Lung (tissue), 12 donors: Measurements from ENCODE around the gene JAM3. TPM values are rescaled to one million over a fixed set of nuclear protein-coding genes. Genes with fewer than 3 reads are reported as not detected.
A peak's percentile ranks its signal among the peaks of the same experiment; 100 is the strongest.

Experiments
- ATAC-seq: fragments of 200-7000 bp; cut with Tn5 transposase; one replicate; pipeline ENCODE4 v1.9.1; 2020; ENCODE audit warnings: moderate number of reproducible peaks; ENCODE audit not compliant: insufficient read depth, low FRiP score
- DNase-seq, 3 donors: peaks; one replicate each; pipeline ENCODE4 v3.0.0-alpha.2; 2013 to 2017
- H3K27ac ChIP-seq, 2 donors: one replicate each; pipeline ENCODE4 v1.5.1; 2013; ENCODE audit warnings: mild to moderate bottlenecking in 2 of 2, moderate library complexity in 2 of 2, control low read depth in 1 of 2, inconsistent platforms in 1 of 2, low read depth in 1 of 2, low read length in 1 of 2
- H3K27me3 ChIP-seq, 3 donors: one replicate each; pipeline ENCODE4 v1.5.1; 2013; ENCODE audit warnings: low read length in 2 of 3; ENCODE audit not compliant: control insufficient read depth in 3 of 3, insufficient read depth in 3 of 3
- H3K36me3 ChIP-seq, 4 donors: one replicate each; pipeline ENCODE4 v1.5.1; 2013; ENCODE audit warnings: low read length in 4 of 4, mild to moderate bottlenecking in 1 of 4, moderate library complexity in 1 of 4; ENCODE audit not compliant: control insufficient read depth in 4 of 4, insufficient read depth in 4 of 4
- H3K4me1 ChIP-seq, 5 donors: one replicate each; pipeline ENCODE4 v1.5.1; 2013; ENCODE audit warnings: low read length in 5 of 5, mild to moderate bottlenecking in 2 of 5, moderate library complexity in 1 of 5; ENCODE audit not compliant: control insufficient read depth in 5 of 5, insufficient read depth in 5 of 5
- H3K4me3 ChIP-seq: one replicate; pipeline ENCODE4 v1.5.1; 2013; ENCODE audit warnings: mild to moderate bottlenecking, control low read depth, moderate library complexity
- H3K9ac ChIP-seq, 2 donors: one replicate each; pipeline ENCODE4 v1.5.1; 2013; ENCODE audit warnings: low read length in 2 of 2, control low read depth in 1 of 2; ENCODE audit not compliant: insufficient read depth in 1 of 2
- H3K9me3 ChIP-seq, 4 donors: one replicate each; pipeline ENCODE4 v1.5.1; 2013; ENCODE audit warnings: low read length in 3 of 4, mild to moderate bottlenecking in 1 of 4, moderate library complexity in 1 of 4; ENCODE audit not compliant: control insufficient read depth in 4 of 4, insufficient read depth in 3 of 4
- CTCF ChIP-seq: IDR thresholded peaks from 2 replicates; pipeline ENCODE4 v1.5.1; 2012; ENCODE audit warnings: mild to moderate bottlenecking; ENCODE audit errors: control extremely low read depth, extremely low read depth
- WGBS, 2 donors: extraction: QIAGEN DNeasy Blood & Tissue Kit; methylation state at CpG; one replicate each; pipeline ENCODE4 v1.1.7; 2013; 5-methylcytosine and 5-hydroxymethylcytosine counted together
- polyA plus RNA-seq, 2 donors: library from polyadenylated mRNA; stranded (reverse); fragments of 200-250 nt; gene quantifications; one replicate each; pipeline ENCODE4 v1.2.1, GENCODE V29; 2013
- total RNA-seq, 2 donors: library from RNA; depleted of rRNA in 1 of 2; stranded (reverse); fragments of >200 nt in 1 of 2; gene quantifications; one replicate each; pipeline ENCODE4 v1.2.1, GENCODE V29; 2014 to 2021
- donor health status: control.
- donor health status: control.
- donor health status: Bipolar disorder and iron deficiency.
- donor health status: healthy.
- donor health status: DM: yes; HTN: yes; CAD: no.

Gene JAM3
- total and polyA plus RNA-seq, 4 donors = 10.3 to 72.2 (median 23.6) TPM

GRCh38 chr11:134049303-134049702 lies 19.6 kb upstream of the JAM3 start:
- no peak overlapping the region for H3K9ac ChIP-seq
- no peaks in the 10 kb centered on the region for H3K9me3 ChIP-seq
- WGBS, 2 donors = 35 to 41% methylated on average over 11 of the region's 11 CpGs
- no peak overlapping the region for H3K27ac ChIP-seq
- H3K4me3 ChIP-seq = no peak overlapping the region
- H3K36me3 ChIP-seq = no peaks in the 10 kb centered on the region
- peaks cover 0 to 5% (median 0%) of the 10 kb centered on the region in 5 donors for H3K4me1 ChIP-seq
- ATAC-seq (no peak), DNase-seq (no peak)
- H3K27me3 ChIP-seq = peaks cover 0 to 15% (median 12%) of the 10 kb centered on the region in 3 donors
- no peak for TF ChIP-seq CTCF

- H3K27ac ChIP-seq = peak overlapping the region in 1 of 2 donors; percentile 80
- peak overlapping the region in 1 of 2 donors; percentile 5 for H3K9ac ChIP-seq
- peak overlapping the region; percentile 2 for H3K4me3 ChIP-seq
- TF ChIP-seq CTCF = peak; percentile 78
- 32 to 36% methylated on average over 42 to 43 of the region's 43 CpGs for WGBS, 2 donors
- peak; percentile 75 to 82 (median 79) for DNase-seq
- no peaks in the 10 kb centered on the region for H3K9me3 ChIP-seq
- no peaks in the 10 kb centered on the region for H3K36me3 ChIP-seq
- ATAC-seq = peak; percentile 91
- H3K27me3 ChIP-seq = peaks cover 0 to 15% (median 12%) of the 10 kb centered on the region in 3 donors
- H3K4me1 ChIP-seq = peaks cover 0 to 5% (median 0%) of the 10 kb centered on the region in 5 donors
Observed at GRCh38 chr11:134050541-134051383, 18.1 kb upstream of the JAM3 start.

GRCh38 chr11:134052395-134052987 lies 16.4 kb upstream of the JAM3 start:
- Histone ChIP-seq H3K36me3 (no peaks in the 10 kb centered on the region), H3K27ac (no peak overlapping the region), H3K4me3 (no peak overlapping the region), H3K9me3 (no peaks in the 10 kb centered on the region), H3K27me3 (peaks cover 0 to 12% (median 9%) of the 10 kb centered on the region in 3 donors), H3K9ac (no peak overlapping the region), H3K4me1 (peaks cover 0 to 5% (median 0%) of the 10 kb centered on the region in 5 donors)
- DNase-seq = no peak
- TF ChIP-seq CTCF = no peak
- 77 to 90% methylated on average over 12 of the region's 12 CpGs for WGBS, 2 donors
- no peak for ATAC-seq
